Gastrocnemius medialis (tissue), 4 donors: ENCODE data around the gene SLC7A4. TPM values are rescaled to one million over a fixed set of nuclear protein-coding genes. Genes with fewer than 3 reads are reported as not detected.
"Not testable (repeated sequence)": the region's sequence is repeated elsewhere in the genome, so short reads cannot be mapped to it uniquely, and the experiment has no call there.

Experiments used
- ATAC-seq, 2 donors: fragments of 150-250 bp; one replicate each; pipeline ENCODE4 v1.9.1; 2016
- DNase-seq, 2 donors: peaks; one replicate each; pipeline ENCODE4 v3.0.0-alpha.2; 2019
- H3K27ac ChIP-seq, 4 donors: fragments of 200-600 bp; sonication (generic); 1 replicate in 1 of 4; 2 replicates in 3 of 4; pipeline ENCODE4 v1.5.1; 2016 to 2018; ENCODE audit warnings: mild to moderate bottlenecking in 2 of 4, moderate library complexity in 1 of 4
- H3K27me3 ChIP-seq, 3 donors: fragments of 200-600 bp; sonication (generic) in 2 of 3; 1 replicate in 1 of 3; 2 replicates in 2 of 3; pipeline versions ENCODE4 v1.5.1 to v1.6.0; 2016 to 2019; ENCODE audit warnings: mild to moderate bottlenecking in 1 of 3, moderate library complexity in 1 of 3
- H3K36me3 ChIP-seq, 2 donors: fragments of 200-600 bp; sonication (generic) in 1 of 2; one replicate each; pipeline ENCODE4 v1.5.1; 2017 to 2018
- H3K4me1 ChIP-seq, 2 donors: fragments of 200-600 bp; sonication (generic) in 1 of 2; one replicate each; pipeline ENCODE4 v1.5.1; 2016 to 2017; ENCODE audit warnings: mild to moderate bottlenecking in 2 of 2
- H3K4me3 ChIP-seq, 4 donors: fragments of 200-600 bp; sonication (generic) in 3 of 4; 1 replicate in 1 of 4; 2 replicates in 3 of 4; pipeline ENCODE4 v1.5.1; 2016 to 2019; ENCODE audit warnings: mild to moderate bottlenecking in 2 of 4
- H3K9me3 ChIP-seq, 3 donors: fragments of 200-600 bp; sonication (generic) in 2 of 3; 1 replicate in 1 of 3; 2 replicates in 2 of 3; pipeline ENCODE4 v1.5.1; 2016 to 2019
- CTCF ChIP-seq, 5 experiments: fragments of 450-650 bp in 3 of 5; fragments of 200-600 bp in 2 of 5; sonication (generic) in 2 of 5; IDR thresholded peaks in 4 of 5; conservative IDR thresholded peaks in 1 of 5; 1 replicate in 4 of 5; 2 replicates in 1 of 5; pipeline ENCODE4 v1.5.1; 2016 to 2019; ENCODE audit warnings: antibody characterized with exemption in 5 of 5, mild to moderate bottlenecking in 3 of 5, moderate library complexity in 3 of 5
- POLR2A ChIP-seq, 2 donors: fragments of 450-650 bp; IDR thresholded peaks; one replicate each; pipeline ENCODE4 v1.6.1; 2017; ENCODE audit warnings: antibody characterized with exemption in 2 of 2, mild to moderate bottlenecking in 2 of 2, moderate library complexity in 2 of 2
- in situ Hi-C, 4 donors: fragments of 200-750 bp; cut with MboI; loops; one replicate each; pipeline versions ENCODE4 v1.15.0 to v1.8.0; 2017; ENCODE audit warnings: low sequenced_read_pairs in 4 of 4
- intact Hi-C: fragments of 100-400 bp; cut with DNase I; formaldehyde crosslinking; loops from one replicate; pipeline ENCODE4 v1.15.1; 2023; ENCODE audit warnings: low total_unique reads
- total RNA-seq, 4 donors: library from RNA; depleted of rRNA; stranded (reverse); fragments of >200 nt; gene quantifications; one replicate each; pipeline versions ENCODE4 v1.1.0 to v1.2.3, GENCODE V29; 2016

The SLC7A4 gene
- total RNA-seq, 4 donors from 2014 or later, result not detected

- DNase-seq (no peak), ATAC-seq (no peak)
- no peak for TF ChIP-seq POLR2A (IDR thresholded peaks at IDR 0.05)
- TF ChIP-seq CTCF (IDR thresholded peaks at IDR 0.05 in 4 of 5, conservative IDR thresholded peaks at IDR 0.05 in 1 of 5), result no peak
- in situ Hi-C loops, result no loop called here
- Histone ChIP-seq H3K9me3 (no peaks in the 10 kb centered on the region), H3K36me3 (no peaks in the 10 kb centered on the region), H3K4me3 (no peak overlapping the region), H3K27ac (no peak overlapping the region), H3K27me3 (no peaks in the 10 kb centered on the region), H3K4me1 (no peaks in the 10 kb centered on the region)
- intact Hi-C loops, result no loop called here
Observed at GRCh38 chr22:21052715-21053459, 20.5 kb upstream of the SLC7A4 start.

GRCh38 chr22:21051831-21052400 is 19.6 kb upstream of the SLC7A4 start:
- Histone ChIP-seq H3K36me3 (no peaks in the 10 kb centered on the region), H3K4me3 (no peak overlapping the region), H3K9me3 (no peaks in the 10 kb centered on the region), H3K27ac (no peak overlapping the region), H3K4me1 (no peaks in the 10 kb centered on the region), H3K27me3 (no peaks in the 10 kb centered on the region)
- in situ Hi-C loops (no loop called here), intact Hi-C loops (no loop called here)
- TF ChIP-seq CTCF (IDR thresholded peaks at IDR 0.05 in 4 of 5, conservative IDR thresholded peaks at IDR 0.05 in 1 of 5), result no peak
- DNase-seq (no peak), ATAC-seq (no peak)

GRCh38 chr22:21051145-21051830 is 18.9 kb upstream of the SLC7A4 start:
- DNase-seq (no peak), ATAC-seq (no peak)
- in situ Hi-C loops, result no loop called here
- Histone ChIP-seq H3K36me3 (no peaks in the 10 kb centered on the region), H3K4me1 (no peaks in the 10 kb centered on the region), H3K9me3 (no peaks in the 10 kb centered on the region), H3K27ac (no peak overlapping the region), H3K4me3 (no peak overlapping the region), H3K27me3 (no peaks in the 10 kb centered on the region)
- intact Hi-C loops, result no loop called here
- TF ChIP-seq CTCF (IDR thresholded peaks at IDR 0.05 in 4 of 5, conservative IDR thresholded peaks at IDR 0.05 in 1 of 5) (no peak), POLR2A (IDR thresholded peaks at IDR 0.05) (no peak)

GRCh38 chr22:21048965-21049364 is 16.6 kb upstream of the SLC7A4 start:
- H3K4me3 ChIP-seq, H3K9me3 ChIP-seq, H3K27ac ChIP-seq, in situ Hi-C loops, H3K36me3 ChIP-seq, ATAC-seq, DNase-seq, H3K27me3 ChIP-seq, intact Hi-C loops: not testable (repeated sequence)
- peaks cover 6 to 14% of the 10 kb centered on the region in 2 donors for H3K4me1 ChIP-seq

- H3K9me3 ChIP-seq, ATAC-seq, intact Hi-C loops, H3K4me3 ChIP-seq, H3K27me3 ChIP-seq, H3K36me3 ChIP-seq, in situ Hi-C loops, H3K27ac ChIP-seq, DNase-seq: not testable (repeated sequence)
- peaks cover 8 to 20% of the 10 kb centered on the region in 2 donors for H3K4me1 ChIP-seq
Observed at GRCh38 chr22:21048448-21048847, 16.1 kb upstream of the SLC7A4 start.
